ENCODE measurements around the gene UTS2R. TPM values are rescaled to one million over a fixed set of nuclear protein-coding genes. Genes with fewer than 3 reads are reported as not detected.

Gene UTS2R
- polyA plus RNA-seq, 1 donor (not counting 4 experiments of a cell fraction or from before 2014, with no cell fraction given): not detected

GRCh38 chr17:82400830-82401229 lies 29.3 kb downstream of the UTS2R start:
- Histone ChIP-seq H2AFZ (ENCODE audit: control insufficient read depth, low read length) (no peak overlapping the region), H3K27ac (ENCODE audit: control insufficient read depth, insufficient read depth, low read length) (no peak overlapping the region), H3K36me3 (ENCODE audit: control insufficient read depth in 2 of 2, extremely low read depth in 1 of 2, insufficient read depth in 2 of 2, low read length in 2 of 2) (peaks cover 2 to 8% of the 10 kb centered on the region in 2 experiments), H3K79me2 (ENCODE audit: control insufficient read depth, insufficient read depth, low read length) (no peaks in the 10 kb centered on the region), H3K4me3 (ENCODE audit: control insufficient read depth in 2 of 3, extremely low read depth in 1 of 3, insufficient read depth in 2 of 3, low read depth in 1 of 3, low read length in 3 of 3) (no peak overlapping the region), H4K20me1 (ENCODE audit: control insufficient read depth, extremely low read depth, insufficient read depth, low read length) (no peaks in the 10 kb centered on the region), H3K9me3 (ENCODE audit: control insufficient read depth, low read depth, low read length) (no peaks in the 10 kb centered on the region), H3K4me2 (ENCODE audit: control insufficient read depth, extremely low read depth, insufficient read depth, low read depth, low read length) (no peak overlapping the region), H3K27me3 (ENCODE audit: control insufficient read depth, extremely low read depth, insufficient read depth, low read length) (no peaks in the 10 kb centered on the region), H3K9me1 (ENCODE audit: control insufficient read depth, extremely low read depth, insufficient read depth, low read length) (no peaks in the 10 kb centered on the region), H3K9ac (ENCODE audit: control insufficient read depth, extremely low read depth, insufficient read depth, low read length) (no peak overlapping the region), H3K4me1 (ENCODE audit: control insufficient read depth, extremely low read depth, insufficient read depth, low read length) (no peaks in the 10 kb centered on the region)
- TF ChIP-seq EZH2 (IDR thresholded peaks at IDR 0.05; ENCODE audit: low read length): no peak
- no peak for TF ChIP-seq CTCF (optimal IDR thresholded peaks at IDR 0.05 in 1 of 3, IDR thresholded peaks at IDR 0.05 in 1 of 3, conservative IDR thresholded peaks at IDR 0.05 in 1 of 3; ENCODE audit: extremely low read depth in 1 of 3, insufficient read depth in 2 of 3, low read length in 3 of 3)
- FAIRE-seq (no peak), DNase-seq (ENCODE audit: low read depth, low spot score) (no peak)
- dilution Hi-C loops (cut with MboI; ENCODE audit: extremely low pct_ligation_motif_present, low sequenced_read_pairs): no loop called here

GRCh38 chr17:82402865-82403264 lies 31.3 kb downstream of the UTS2R start:
- Histone ChIP-seq H3K27ac (ENCODE audit: control insufficient read depth, insufficient read depth, low read length) (no peak overlapping the region), H3K9me3 (ENCODE audit: control insufficient read depth, low read depth, low read length) (no peaks in the 10 kb centered on the region), H3K27me3 (ENCODE audit: control insufficient read depth, extremely low read depth, insufficient read depth, low read length) (no peaks in the 10 kb centered on the region), H4K20me1 (ENCODE audit: control insufficient read depth, extremely low read depth, insufficient read depth, low read length) (no peaks in the 10 kb centered on the region), H3K4me1 (ENCODE audit: control insufficient read depth, extremely low read depth, insufficient read depth, low read length) (no peaks in the 10 kb centered on the region), H3K79me2 (ENCODE audit: control insufficient read depth, insufficient read depth, low read length) (no peaks in the 10 kb centered on the region), H2AFZ (ENCODE audit: control insufficient read depth, low read length) (no peak overlapping the region), H3K9me1 (ENCODE audit: control insufficient read depth, extremely low read depth, insufficient read depth, low read length) (no peaks in the 10 kb centered on the region), H3K4me2 (ENCODE audit: control insufficient read depth, extremely low read depth, insufficient read depth, low read depth, low read length) (no peak overlapping the region), H3K4me3 (ENCODE audit: control insufficient read depth in 2 of 3, extremely low read depth in 1 of 3, insufficient read depth in 2 of 3, low read depth in 1 of 3, low read length in 3 of 3) (no peak overlapping the region), H3K36me3 (ENCODE audit: control insufficient read depth in 2 of 2, extremely low read depth in 1 of 2, insufficient read depth in 2 of 2, low read length in 2 of 2) (peaks cover 2 to 8% of the 10 kb centered on the region in 2 experiments), H3K9ac (ENCODE audit: control insufficient read depth, extremely low read depth, insufficient read depth, low read length) (no peak overlapping the region)
- dilution Hi-C loops (cut with MboI; ENCODE audit: extremely low pct_ligation_motif_present, low sequenced_read_pairs): no loop called here
- no peak for FAIRE-seq
- DNase-seq (ENCODE audit: low read depth, low spot score): no peak
- no peak for TF ChIP-seq CTCF (optimal IDR thresholded peaks at IDR 0.05 in 1 of 3, IDR thresholded peaks at IDR 0.05 in 1 of 3, conservative IDR thresholded peaks at IDR 0.05 in 1 of 3; ENCODE audit: extremely low read depth in 1 of 3, insufficient read depth in 2 of 3, low read length in 3 of 3)
- no peak for TF ChIP-seq EZH2 (IDR thresholded peaks at IDR 0.05; ENCODE audit: low read length)
